ENCODE results near the gene ZFAND3. TPM values are rescaled to one million over a fixed set of nuclear protein-coding genes. Genes with fewer than 3 reads are reported as not detected.

ZFAND3 gene
- total and polyA plus RNA-seq, 10 of the 15 experiments (the other 5 are each of a cell fraction or from before 2014, with no cell fraction given) = 0.90 to 34.4 (median 16.3) TPM

GRCh38 chr6:38151580-38152500 lies 332.3 kb downstream of the ZFAND3 start (continued):
- TF ChIP-seq USF1 (IDR thresholded peaks at IDR 0.05; ENCODE audit: borderline replicate concordance, extremely low read length, insufficient read depth, low read depth, low read length) (no peak), YBX1 (IDR thresholded peaks at IDR 0.05) (no peak), E4F1 (IDR thresholded peaks at IDR 0.05; ENCODE audit: borderline replicate concordance, partially characterized antibody) (no peak)

GRCh38 chr6:38152620-38153019 lies 333.1 kb downstream of the ZFAND3 start:
- Histone ChIP-seq H3K4me3 (no peak overlapping the region), H3K9me3 (replicated peaks; ENCODE audit: control insufficient read depth, insufficient read depth, low read length) (no peaks in the 10 kb centered on the region), H3K4me2 (ENCODE audit: control insufficient read depth, insufficient read depth) (no peak overlapping the region), H3K27ac (ENCODE audit: control insufficient read depth, insufficient read depth) (no peak overlapping the region), H3K79me2 (ENCODE audit: control insufficient read depth, insufficient read depth, low read length) (no peaks in the 10 kb centered on the region), H3K27me3 (replicated peaks in 1 of 2; ENCODE audit: control insufficient read depth in 2 of 2, insufficient read depth in 2 of 2, low read length in 1 of 2) (no peaks in the 10 kb centered on the region), H4K20me1 (ENCODE audit: control insufficient read depth, insufficient read depth) (0 out of 2 replicates have a peak, but pooled peaks cover 2% of the 10 kb centered on the region), H3K36me3 (ENCODE audit: control insufficient read depth in 2 of 2, insufficient read depth in 2 of 2, low read length in 1 of 2) (peaks cover 5 to 6% of the 10 kb centered on the region in 2 experiments), H2AFZ (ENCODE audit: control insufficient read depth, low read depth, low read length) (no peak overlapping the region), H3K9ac (ENCODE audit: control insufficient read depth, insufficient read depth, low read length) (no peak overlapping the region), H3K4me1 (ENCODE audit: control insufficient read depth, insufficient read depth, low read length) (no peaks in the 10 kb centered on the region)
- RAD21 ChIA-PET (ENCODE audit: unreplicated experiment) = no interaction called here
- SMC1A ChIA-PET (ENCODE audit: uncharacterized antibody, unreplicated experiment) = no interaction called here
- WGBS (ENCODE audit: insufficient coverage, insufficient replicate concordance, low lambda C conversion rate, missing lambda C conversion rate) = 96% methylated on average over 8 of the region's 8 CpGs
- intact Hi-C loops (cut with micrococcal nuclease; ENCODE audit: unreplicated experiment) = no loop called here
- POLR2A ChIA-PET = no interaction called here
- TF ChIP-seq E2F8 (IDR thresholded peaks at IDR 0.05; ENCODE audit: low read depth, partially characterized antibody) (no peak), JUNB (IDR thresholded peaks at IDR 0.05) (no peak)
- in situ Hi-C loops (cut with MboI) = no loop called here
- CTCF ChIA-PET = interaction anchor here (1.0 kb wide), 1 partner anchor 628 kb away, joined by 3 read pairs; no protein-coding TSS in a partner anchor
- BruUV-seq (replicated peaks) = no TSS peak
- no peak for DNase-seq (ENCODE audit: low read depth, low spot score)
- ATAC-seq = no peak
- no peak for FAIRE-seq
